Cardiac fibroblast (primary cell): Measurements from ENCODE around the gene PLA2G4C.

Source experiments
- DNase-seq, 2 donors: peaks; one replicate each; pipeline versions ENCODE4 v3.0.0 to v3.0.0-alpha.2; 2010; ENCODE audit warnings: low read depth in 2 of 2
- H3K4me3 ChIP-seq, 2 donors: replicated peaks in 1 of 2; 1 replicate in 1 of 2; 2 replicates in 1 of 2; pipeline ENCODE4 v1.5.1; 2011; ENCODE audit warnings: low read depth in 2 of 2, low read length in 2 of 2, mild to moderate bottlenecking in 2 of 2, moderate library complexity in 1 of 2
- CTCF ChIP-seq: IDR thresholded peaks from one replicate; pipeline ENCODE4 v1.5.1; 2011; ENCODE audit warnings: low read depth, mild to moderate bottlenecking, low read length, inconsistent platforms

The PLA2G4C gene, protein sequence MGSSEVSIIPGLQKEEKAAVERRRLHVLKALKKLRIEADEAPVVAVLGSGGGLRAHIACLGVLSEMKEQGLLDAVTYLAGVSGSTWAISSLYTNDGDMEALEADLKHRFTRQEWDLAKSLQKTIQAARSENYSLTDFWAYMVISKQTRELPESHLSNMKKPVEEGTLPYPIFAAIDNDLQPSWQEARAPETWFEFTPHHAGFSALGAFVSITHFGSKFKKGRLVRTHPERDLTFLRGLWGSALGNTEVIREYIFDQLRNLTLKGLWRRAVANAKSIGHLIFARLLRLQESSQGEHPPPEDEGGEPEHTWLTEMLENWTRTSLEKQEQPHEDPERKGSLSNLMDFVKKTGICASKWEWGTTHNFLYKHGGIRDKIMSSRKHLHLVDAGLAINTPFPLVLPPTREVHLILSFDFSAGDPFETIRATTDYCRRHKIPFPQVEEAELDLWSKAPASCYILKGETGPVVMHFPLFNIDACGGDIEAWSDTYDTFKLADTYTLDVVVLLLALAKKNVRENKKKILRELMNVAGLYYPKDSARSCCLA

DNA sequence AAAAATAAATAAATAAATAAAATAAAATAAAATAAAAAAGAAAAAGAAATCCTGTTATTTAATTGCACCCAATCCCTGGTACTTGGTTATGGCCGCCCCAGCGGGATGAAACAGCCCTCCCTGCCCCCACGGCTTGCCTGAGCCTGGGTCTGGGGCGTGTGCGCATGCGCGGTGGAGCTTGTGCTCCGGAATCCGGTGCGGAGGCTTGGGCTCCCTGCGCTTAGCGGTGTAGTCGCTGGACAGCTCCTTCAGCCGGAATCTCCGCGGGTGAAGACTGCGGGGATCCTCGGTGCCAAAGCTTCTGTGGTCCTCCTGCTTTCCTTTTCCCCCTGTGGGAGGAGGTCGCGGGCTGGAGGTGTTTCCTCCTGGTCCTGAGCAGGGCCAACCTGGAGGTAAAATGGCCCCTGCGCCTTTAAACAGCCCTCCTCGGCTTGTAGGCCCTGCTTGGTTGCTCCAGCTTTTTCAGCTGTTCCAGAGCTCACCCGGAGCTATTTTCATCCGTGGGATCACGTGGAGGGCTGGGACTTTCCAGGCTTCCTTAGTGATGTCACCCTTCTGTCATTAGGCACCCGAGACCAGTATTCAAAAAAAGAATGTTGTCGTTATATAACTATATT lies at the start of gene PLA2G4C:
TSS of gene PLA2G4C (minus strand) at position 468 of the 617 bp plus-strand sequence. CDS start 4,288 bp downstream, outside the sequence.
- peak; percentile 93 for DNase-seq
- no peak for TF ChIP-seq CTCF
- H3K4me3 ChIP-seq: peak within 1 kb of the TSS; percentile 53 to 62

DNA sequence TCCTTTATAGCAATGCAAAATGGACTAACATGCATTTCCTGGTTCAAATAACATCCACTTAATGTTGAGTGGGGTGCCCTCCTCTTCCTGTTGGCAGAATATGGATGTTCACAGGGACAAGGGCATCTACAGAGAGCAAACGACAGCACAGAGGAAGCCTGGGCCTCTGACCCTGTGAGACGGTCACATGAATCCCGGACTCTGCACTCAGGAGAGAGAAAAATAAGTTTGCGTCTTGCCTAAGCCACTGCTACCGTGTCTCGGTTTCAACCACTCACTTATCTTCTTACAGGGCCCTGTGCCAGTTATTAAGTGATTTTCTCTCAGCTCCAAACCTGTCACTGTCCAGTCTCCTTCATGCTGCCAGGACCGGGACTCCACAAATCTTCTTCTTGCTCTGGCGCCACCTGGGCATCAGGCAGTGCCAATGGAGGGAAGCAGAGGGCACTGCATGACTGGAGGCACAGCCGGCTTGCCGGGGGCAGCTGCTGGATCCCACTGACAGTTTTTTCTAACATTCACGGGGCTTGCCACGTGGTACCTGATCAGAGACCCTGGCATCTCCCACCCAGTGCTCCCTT lies 47.7 kb upstream of the PLA2G4C start:
- no peak overlapping the region for H3K4me3 ChIP-seq
- TF ChIP-seq CTCF: no peak
- DNase-seq: no peak

GRCh38 chr19:48154003-48154402 lies 43.4 kb upstream of the PLA2G4C start:
- H3K4me3 ChIP-seq: no peak overlapping the region
- peak in 1 of 2 donors; percentile 13 for DNase-seq
- no peak for TF ChIP-seq CTCF

- H3K4me3 ChIP-seq: no peak overlapping the region
- peak; percentile 58 for TF ChIP-seq CTCF
- peak; percentile 69 to 75 for DNase-seq
Measured at GRCh38 chr19:48152551-48152950, 41.9 kb upstream of the PLA2G4C start.

- no peak overlapping the region for H3K4me3 ChIP-seq
- TF ChIP-seq CTCF: no peak
Measured at GRCh38 chr19:48149430-48149829, 38.8 kb upstream of the PLA2G4C start.

GRCh38 chr19:48148576-48148975 lies 38.0 kb upstream of the PLA2G4C start:
- H3K4me3 ChIP-seq: no peak overlapping the region
- no peak for DNase-seq
- no peak for TF ChIP-seq CTCF

More at GRCh38 chr19:48149430-48149829, 38.8 kb upstream of the PLA2G4C start:
- DNase-seq: no peak
